Hepatocyte (in vitro differentiated cells): ENCODE measurements around the gene EXOC2. TPM values are rescaled to one million over a fixed set of nuclear protein-coding genes. Genes with fewer than 3 reads are reported as not detected.
A peak's percentile ranks its signal among the peaks of the same experiment; 100 is the strongest.

ENCODE experiments used
- DNase-seq: peaks from one replicate; pipeline ENCODE4 v3.0.0-alpha.2; 2016; ENCODE audit warnings: low spot score
- H2AFZ ChIP-seq: fragments of 200-600 bp; sonication (generic); 2 replicates; pipeline ENCODE4 v1.6.0; 2016; ENCODE audit warnings: antibody characterized with exemption, mild to moderate bottlenecking
- H3K27ac ChIP-seq: fragments of 200-600 bp; sonication (generic); 2 replicates; pipeline ENCODE4 v1.5.1; 2016; ENCODE audit warnings: mild to moderate bottlenecking
- H3K27me3 ChIP-seq: fragments of 200-600 bp; sonication (generic); 2 replicates; pipeline ENCODE4 v1.6.1; 2016
- H3K36me3 ChIP-seq: fragments of 200-600 bp; sonication (generic); replicated peaks from 2 replicates; pipeline ENCODE4 v1.5.1; 2016; ENCODE audit warnings: low read depth; ENCODE audit not compliant: insufficient read depth
- H3K4me1 ChIP-seq: fragments of 200-600 bp; sonication (generic); 2 replicates; pipeline ENCODE4 v1.5.1; 2016; ENCODE audit warnings: mild to moderate bottlenecking, moderate library complexity; ENCODE audit not compliant: insufficient read depth
- H3K4me2 ChIP-seq: fragments of 200-600 bp; sonication (generic); 2 replicates; pipeline ENCODE4 v1.6.0; 2016
- H3K4me3 ChIP-seq: fragments of 200-600 bp; sonication (generic); 2 replicates; pipeline ENCODE4 v1.5.1; 2016; ENCODE audit warnings: mild to moderate bottlenecking
- H3K79me2 ChIP-seq: fragments of 200-600 bp; sonication (generic); 2 replicates; pipeline ENCODE4 v1.6.0; 2017; ENCODE audit warnings: mild to moderate bottlenecking
- H3K9me2 ChIP-seq: fragments of 200-600 bp; sonication (generic); replicated peaks from 2 replicates; pipeline ENCODE4 v1.6.0; 2017; ENCODE audit warnings: mild to moderate bottlenecking; ENCODE audit not compliant: insufficient read depth
- H3K9me3 ChIP-seq: fragments of 200-600 bp; sonication (generic); 2 replicates; pipeline ENCODE4 v1.5.1; 2016; ENCODE audit warnings: low read depth, mild to moderate bottlenecking
- H4K20me1 ChIP-seq: fragments of 200-600 bp; sonication (generic); 2 replicates; pipeline ENCODE4 v1.6.0; 2016; ENCODE audit warnings: mild to moderate bottlenecking; ENCODE audit not compliant: insufficient read depth, poor library complexity, severe bottlenecking
- EZH2 ChIP-seq: fragments of 200-600 bp; sonication (generic); IDR thresholded peaks from 2 replicates; pipeline ENCODE4 v1.6.1; 2016; ENCODE audit warnings: antibody characterized with exemption, mild to moderate bottlenecking, borderline replicate concordance
- EZH2phosphoT487 ChIP-seq: fragments of 200-600 bp; sonication (generic); IDR thresholded peaks from one replicate; pipeline ENCODE4 v1.6.1; 2018; ENCODE audit warnings: antibody characterized with exemption, mild to moderate bottlenecking, low read depth, moderate library complexity; ENCODE audit not compliant: unreplicated experiment, severe bottlenecking
- WGBS: methylation state at CpG from one replicate; pipeline ENCODE4 v1.1.6; 2016; ENCODE audit warnings: low lambda C conversion rate; ENCODE audit errors: missing lambda C conversion rate; 5-methylcytosine and 5-hydroxymethylcytosine counted together
- polyA plus RNA-seq: library from polyadenylated mRNA; unstranded; fragments of >200 nt; fragmentation: Nextera tagmentation; extraction: Ambion mirVana; gene quantifications from 2 replicates; pipeline ENCODE4 v1.2.1, GENCODE V29; 2016
- total RNA-seq: library from RNA; depleted of rRNA; stranded (reverse); fragments of >200 nt; gene quantifications from 2 replicates; pipeline ENCODE4 v1.2.3, GENCODE V29; 2014
- TF ChIP-seq, protein P1 (sequence below): fragments of 200-600 bp; sonication (generic); IDR thresholded peaks from 2 replicates; pipeline ENCODE4 v1.5.1; 2016; ENCODE audit warnings: antibody characterized with exemption, mild to moderate bottlenecking; ENCODE audit not compliant: poor library complexity

The EXOC2 gene
- total and polyA plus RNA-seq, 2 experiments from 2014 or later = 15.4 to 27.0 TPM

GRCh38 chr6:718345-718744, 25.4 kb upstream of the EXOC2 start:
- TF ChIP-seq, protein P1, sequence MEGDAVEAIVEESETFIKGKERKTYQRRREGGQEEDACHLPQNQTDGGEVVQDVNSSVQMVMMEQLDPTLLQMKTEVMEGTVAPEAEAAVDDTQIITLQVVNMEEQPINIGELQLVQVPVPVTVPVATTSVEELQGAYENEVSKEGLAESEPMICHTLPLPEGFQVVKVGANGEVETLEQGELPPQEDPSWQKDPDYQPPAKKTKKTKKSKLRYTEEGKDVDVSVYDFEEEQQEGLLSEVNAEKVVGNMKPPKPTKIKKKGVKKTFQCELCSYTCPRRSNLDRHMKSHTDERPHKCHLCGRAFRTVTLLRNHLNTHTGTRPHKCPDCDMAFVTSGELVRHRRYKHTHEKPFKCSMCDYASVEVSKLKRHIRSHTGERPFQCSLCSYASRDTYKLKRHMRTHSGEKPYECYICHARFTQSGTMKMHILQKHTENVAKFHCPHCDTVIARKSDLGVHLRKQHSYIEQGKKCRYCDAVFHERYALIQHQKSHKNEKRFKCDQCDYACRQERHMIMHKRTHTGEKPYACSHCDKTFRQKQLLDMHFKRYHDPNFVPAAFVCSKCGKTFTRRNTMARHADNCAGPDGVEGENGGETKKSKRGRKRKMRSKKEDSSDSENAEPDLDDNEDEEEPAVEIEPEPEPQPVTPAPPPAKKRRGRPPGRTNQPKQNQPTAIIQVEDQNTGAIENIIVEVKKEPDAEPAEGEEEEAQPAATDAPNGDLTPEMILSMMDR = no peak
- TF ChIP-seq EZH2 (no peak), EZH2phosphoT487 (no peak)
- no peaks in the 10 kb centered on the region for H3K36me3 ChIP-seq
- WGBS = 85% methylated on average over 7 of the region's 7 CpGs
- no peak overlapping the region for H2AFZ ChIP-seq
- no peak for DNase-seq
- no peaks in the 10 kb centered on the region for H3K4me1 ChIP-seq
- no peak overlapping the region for H3K27ac ChIP-seq
- no peaks in the 10 kb centered on the region for H4K20me1 ChIP-seq
- no peaks in the 10 kb centered on the region for H3K79me2 ChIP-seq
- H3K4me2 ChIP-seq = no peak overlapping the region
- H3K9me2 ChIP-seq = no peaks in the 10 kb centered on the region
- H3K9me3 ChIP-seq = no peaks in the 10 kb centered on the region
- H3K4me3 ChIP-seq = no peak overlapping the region
- no peaks in the 10 kb centered on the region for H3K27me3 ChIP-seq

- Histone ChIP-seq H4K20me1 (no peaks in the 10 kb centered on the region), H3K4me2 (no peak overlapping the region), H2AFZ (no peak overlapping the region), H3K27me3 (no peaks in the 10 kb centered on the region), H3K79me2 (peaks cover 3% of the 10 kb centered on the region), H3K27ac (no peak overlapping the region), H3K4me3 (no peak overlapping the region), H3K4me1 (no peaks in the 10 kb centered on the region), H3K9me2 (no peaks in the 10 kb centered on the region), H3K9me3 (no peaks in the 10 kb centered on the region), H3K36me3 (no peaks in the 10 kb centered on the region)
- DNase-seq = no peak
- TF ChIP-seq, protein P1 = no peak
- TF ChIP-seq EZH2phosphoT487 = no peak
- TF ChIP-seq EZH2 = no peak
- WGBS = 97% methylated on average over 11 of the region's 11 CpGs
Measured at GRCh38 chr6:717135-717534, 24.2 kb upstream of the EXOC2 start.

GRCh38 chr6:715709-716491, 23.0 kb upstream of the EXOC2 start:
- Histone ChIP-seq H3K9me3 (no peaks in the 10 kb centered on the region), H3K27ac (peak overlapping the region; percentile 59), H3K4me2 (peak overlapping the region; percentile 32), H3K79me2 (peaks cover 3% of the 10 kb centered on the region), H3K27me3 (no peaks in the 10 kb centered on the region), H3K4me3 (no peak overlapping the region), H2AFZ (no peak overlapping the region), H4K20me1 (no peaks in the 10 kb centered on the region), H3K36me3 (no peaks in the 10 kb centered on the region), H3K4me1 (peaks cover 3% of the 10 kb centered on the region), H3K9me2 (no peaks in the 10 kb centered on the region)
- no peak for DNase-seq
- TF ChIP-seq, protein P1 = no peak
- no peak for TF ChIP-seq EZH2
- no peak for TF ChIP-seq EZH2phosphoT487
- WGBS = 58% methylated on average over 13 of the region's 13 CpGs
